Ascending aorta (tissue), 2 donors: ENCODE data around the gene SUSD6. TPM values are rescaled to one million over a fixed set of nuclear protein-coding genes. Genes with fewer than 3 reads are reported as not detected.

Experiments used
- DNase-seq, 2 donors: peaks; one replicate each; pipeline ENCODE4 v3.0.0-alpha.2; 2019; ENCODE audit warnings: low spot score in 2 of 2
- H3K27ac ChIP-seq, 2 donors: fragments of 200-600 bp; sonication (generic); one replicate each; pipeline ENCODE4 v1.5.1; 2016 to 2017; ENCODE audit warnings: mild to moderate bottlenecking in 1 of 2
- H3K27me3 ChIP-seq: fragments of 200-600 bp; sonication (generic); one replicate; pipeline ENCODE4 v1.5.1; 2017
- H3K36me3 ChIP-seq, 2 donors: fragments of 200-600 bp; sonication (generic); one replicate each; pipeline ENCODE4 v1.5.1; 2016
- H3K4me1 ChIP-seq, 2 donors: fragments of 200-600 bp; sonication (generic); one replicate each; pipeline ENCODE4 v1.5.1; 2016 to 2017; ENCODE audit warnings: mild to moderate bottlenecking in 1 of 2
- H3K4me3 ChIP-seq, 2 donors: fragments of 200-600 bp; sonication (generic); one replicate each; pipeline ENCODE4 v1.5.1; 2016 to 2017; ENCODE audit warnings: mild to moderate bottlenecking in 1 of 2
- H3K9me3 ChIP-seq, 2 donors: fragments of 200-600 bp; sonication (generic); one replicate each; pipeline ENCODE4 v1.5.1; 2016
- CTCF ChIP-seq, 3 experiments: fragments of 200-600 bp in 2 of 3; fragments of 450-650 bp in 1 of 3; sonication (generic) in 2 of 3; IDR thresholded peaks; one replicate each; pipeline ENCODE4 v1.5.1; 2016 to 2019; ENCODE audit warnings: antibody characterized with exemption in 3 of 3, mild to moderate bottlenecking in 1 of 3, moderate library complexity in 1 of 3
- intact Hi-C: fragments of 100-400 bp; cut with DNase I; formaldehyde crosslinking; loops from one replicate; pipeline ENCODE4 v1.15.1; 2023
- total RNA-seq: library from RNA; depleted of rRNA; stranded (reverse); fragments of >200 nt; gene quantifications from one replicate; pipeline ENCODE4 v1.1.0, GENCODE V29; 2016

The SUSD6 gene
- total RNA-seq, 1 donor from 2014 or later: 23.3 TPM

GRCh38 chr14:69663300-69663643 is 51.9 kb downstream of the SUSD6 start:
- no peak overlapping the region for H3K4me3 ChIP-seq
- H3K27ac ChIP-seq: peak overlapping the region; percentile 79 to 87
- no peak for DNase-seq
- H3K9me3 ChIP-seq: no peaks in the 10 kb centered on the region
- H3K4me1 ChIP-seq: peaks cover 22 to 84% of the 10 kb centered on the region in 2 donors
- intact Hi-C loops: no loop called here
- TF ChIP-seq CTCF (IDR thresholded peaks at IDR 0.05): no peak
- H3K27me3 ChIP-seq: no peaks in the 10 kb centered on the region
- H3K36me3 ChIP-seq: peaks cover 4 to 16% of the 10 kb centered on the region in 2 donors

- intact Hi-C loops: no loop called here
- Histone ChIP-seq H3K9me3 (no peaks in the 10 kb centered on the region), H3K4me1 (peaks cover 21 to 79% of the 10 kb centered on the region in 2 donors), H3K27me3 (no peaks in the 10 kb centered on the region), H3K36me3 (peaks cover 4 to 13% of the 10 kb centered on the region in 2 donors), H3K4me3 (no peak overlapping the region), H3K27ac (peak overlapping the region; percentile 79 to 87)
- TF ChIP-seq CTCF (IDR thresholded peaks at IDR 0.05): no peak
- DNase-seq: no peak
Measured at GRCh38 chr14:69664265-69664664, 52.9 kb downstream of the SUSD6 start.

GRCh38 chr14:69664865-69665526 is 53.6 kb downstream of the SUSD6 start:
- DNase-seq: no peak
- H3K36me3 ChIP-seq: peaks cover 0 to 5% of the 10 kb centered on the region in 2 donors
- peak overlapping the region; percentile 79 to 87 for H3K27ac ChIP-seq
- H3K9me3 ChIP-seq: no peaks in the 10 kb centered on the region
- peaks cover 21 to 86% of the 10 kb centered on the region in 2 donors for H3K4me1 ChIP-seq
- H3K27me3 ChIP-seq: no peaks in the 10 kb centered on the region
- no peak for TF ChIP-seq CTCF (IDR thresholded peaks at IDR 0.05)
- intact Hi-C loops: no loop called here
- no peak overlapping the region for H3K4me3 ChIP-seq

GRCh38 chr14:69665631-69666030 is 54.2 kb downstream of the SUSD6 start:
- Histone ChIP-seq H3K9me3 (no peaks in the 10 kb centered on the region), H3K36me3 (no peaks in the 10 kb centered on the region), H3K27ac (peak overlapping the region; percentile 79 to 87), H3K4me3 (no peak overlapping the region), H3K27me3 (no peaks in the 10 kb centered on the region), H3K4me1 (peaks cover 21 to 88% of the 10 kb centered on the region in 2 donors)
- TF ChIP-seq CTCF (IDR thresholded peaks at IDR 0.05): no peak
- intact Hi-C loops: loop anchor here (2.0 kb wide), 1 partner anchor 53 kb away; no protein-coding TSS in a partner anchor
- no peak for DNase-seq

- H3K9me3 ChIP-seq: no peaks in the 10 kb centered on the region
- H3K27ac ChIP-seq: peak overlapping the region; percentile 79 to 87
- no peak for TF ChIP-seq CTCF (IDR thresholded peaks at IDR 0.05)
- no peak for DNase-seq
- H3K36me3 ChIP-seq: no peaks in the 10 kb centered on the region
- H3K4me1 ChIP-seq: peaks cover 17 to 88% of the 10 kb centered on the region in 2 donors
- intact Hi-C loops: loop anchor here (2.0 kb wide), 1 partner anchor 53 kb away; no protein-coding TSS in a partner anchor
- H3K4me3 ChIP-seq: no peak overlapping the region
- no peaks in the 10 kb centered on the region for H3K27me3 ChIP-seq
Measured at GRCh38 chr14:69666112-69666511, 54.7 kb downstream of the SUSD6 start.
